ENCODE data around the gene SLC24A3.

GRCh38 chr20:19347943-19348456, 135.6 kb downstream of the SLC24A3 start:
- TF ChIP-seq CTCF (IDR thresholded peaks at IDR 0.05) (no peak), POLR2A (IDR thresholded peaks at IDR 0.05) (no peak)
